GM21360 (cell line): Measurements from ENCODE around the gene SCGB1C2.

Experiments
- ATAC-seq: cut with Tn5 transposase; IDR thresholded peaks from one replicate; pipeline ENCODE4 v1.9.1; 2021; ENCODE audit warnings: mild to moderate bottlenecking, moderate library complexity; ENCODE audit not compliant: unreplicated experiment

SCGB1C2 gene

GRCh38 chr17:170130-170670 is 32.8 kb downstream of the SCGB1C2 start:
- no peak for ATAC-seq

GRCh38 chr17:171871-172270 is 34.5 kb downstream of the SCGB1C2 start:
- ATAC-seq = no peak

- ATAC-seq = no peak
Measured at GRCh38 chr17:172401-172800, 35.0 kb downstream of the SCGB1C2 start.

GRCh38 chr17:173166-173911 is 36.0 kb downstream of the SCGB1C2 start:
- ATAC-seq = no peak

GRCh38 chr17:177155-177554 is 39.8 kb downstream of the SCGB1C2 start:
- ATAC-seq = no peak

GRCh38 chr17:177762-178161 is 40.4 kb downstream of the SCGB1C2 start:
- no peak for ATAC-seq

GRCh38 chr17:178292-179065 is 41.1 kb downstream of the SCGB1C2 start:
- ATAC-seq = no peak

GRCh38 chr17:179066-179432 is 41.7 kb downstream of the SCGB1C2 start:
- no peak for ATAC-seq

GRCh38 chr17:179781-180380 is 42.5 kb downstream of the SCGB1C2 start:
- ATAC-seq = no peak

- ATAC-seq = no peak
Measured at GRCh38 chr17:180381-181244, 43.2 kb downstream of the SCGB1C2 start.

GRCh38 chr17:181245-182049 is 44.1 kb downstream of the SCGB1C2 start, which contains the start of gene DOC2B:
Gene DOC2B, minus strand, starts transcription at chr17:181650. Its CDS starts 171 bp downstream, at chr17:181479.
- no peak for ATAC-seq

GRCh38 chr17:182050-182751 is 44.8 kb downstream of the SCGB1C2 start:
- ATAC-seq = no peak

GRCh38 chr17:183021-183420 is 45.7 kb downstream of the SCGB1C2 start:
- no peak for ATAC-seq

GRCh38 chr17:185445-186138 is 48.2 kb downstream of the SCGB1C2 start:
- no peak for ATAC-seq

GRCh38 chr17:187130-187529 is 49.8 kb downstream of the SCGB1C2 start:
- no peak for ATAC-seq
